HCT116 (cell line): ENCODE measurements around the gene CCDC87. TPM values are rescaled to one million over a fixed set of nuclear protein-coding genes. Genes with fewer than 3 reads are reported as not detected.

ENCODE experiments used
- ATAC-seq: fragments of 200-7000 bp; cut with Tn5 transposase; 2 replicates; pipeline ENCODE4 v1.9.1; 2020; ENCODE audit warnings: mild to moderate bottlenecking, moderate library complexity
- BruUV-seq: library from RNA; stranded (reverse); fragments of 400-500 nt; replicated peaks from 2 replicates; lab custom pipeline; 2021; lab: Mats Ljungman, UMichigan
- CTCF ChIA-PET: fragments of 300-600 bp; sonication (Branson Sonifier 250); formaldehyde crosslinking; loops from one replicate; lab custom pipeline; 2021; ENCODE audit warnings: antibody characterized with exemption; lab: Charles Lee
- POLR2A ChIA-PET: fragments of 300-600, 350-600 bp; sonication (Branson Sonifier 250); formaldehyde crosslinking; loops from one replicate; lab custom pipeline; 2021; ENCODE audit warnings: antibody characterized with exemption; lab: Charles Lee
- RAD21 ChIA-PET, 2 experiments: fragments of 300-600 bp; sonication (Branson Sonifier 250); formaldehyde crosslinking; loops; one replicate each; lab custom pipeline; 2023; ENCODE audit warnings: low total read pairs in 2 of 2; ENCODE audit not compliant: uncharacterized antibody in 2 of 2, unreplicated experiment in 2 of 2, low non-redundant PET in 1 of 2; lab: Charles Lee
- DNase-seq: peaks from one replicate; pipeline ENCODE4 v3.0.0-alpha.2; 2010; ENCODE audit warnings: low read depth, low spot score
- H2AFZ ChIP-seq: fragments of 200-600 bp; shearing (Covaris generic), sonication (generic); 2 replicates; pipeline ENCODE4 v1.6.1; 2017; ENCODE audit warnings: low read depth, mixed run types, mixed read lengths, antibody characterized with exemption, low read length; ENCODE audit not compliant: poor library complexity, severe bottlenecking
- H3K27ac ChIP-seq: 2 replicates; pipeline ENCODE4 v1.5.1; 2012; ENCODE audit warnings: low read depth, low read length
- H3K27me3 ChIP-seq: fragments of 200-600 bp; sonication (generic); 2 replicates; pipeline ENCODE4 v1.6.1; 2016; ENCODE audit warnings: mixed run types, low read length, mixed read lengths; ENCODE audit not compliant: insufficient read depth
- H3K36me3 ChIP-seq, 2 experiments: fragments of 200-500 bp in 1 of 2; fragments of 200-600 bp in 1 of 2; sonication (Bioruptor generic) in 1 of 2; sonication (generic) in 1 of 2; 2 replicates each; pipeline versions ENCODE4 v1.5.1 to v1.6.1; 2014 to 2016; ENCODE audit warnings: low read length in 2 of 2, inconsistent platforms in 1 of 2, mixed read lengths in 1 of 2, mixed run types in 1 of 2; ENCODE audit not compliant: insufficient read depth in 2 of 2, control insufficient read depth in 1 of 2
- H3K4me1 ChIP-seq, 2 experiments: fragments of 200-600 bp in 1 of 2; sonication (generic) in 1 of 2; 2 replicates each; pipeline versions ENCODE4 v1.5.1 to v1.6.1; 2012 to 2017; ENCODE audit warnings: low read length in 2 of 2, inconsistent platforms in 1 of 2, mild to moderate bottlenecking in 1 of 2, mixed read lengths in 1 of 2, mixed run types in 1 of 2, moderate library complexity in 1 of 2; ENCODE audit not compliant: insufficient read depth in 2 of 2, control insufficient read depth in 1 of 2
- H3K4me2 ChIP-seq: fragments of 200-600 bp; sonication (generic); 2 replicates; pipeline ENCODE4 v1.6.1; 2017; ENCODE audit warnings: mixed run types, low read length, mixed read lengths
- H3K4me3 ChIP-seq, 2 experiments: fragments of 200-600 bp in 1 of 2; sonication (generic) in 1 of 2; replicated peaks in 1 of 2; 2 replicates each; pipeline ENCODE4 v1.5.1; 2011 to 2016; ENCODE audit warnings: low read length in 2 of 2, control low read depth in 1 of 2, low read depth in 1 of 2, mild to moderate bottlenecking in 1 of 2, mixed read lengths in 1 of 2, mixed run types in 1 of 2
- H3K79me2 ChIP-seq: fragments of 200-600 bp; sonication (generic); 2 replicates; pipeline ENCODE4 v1.6.1; 2017; ENCODE audit warnings: mild to moderate bottlenecking, mixed run types, low read length, moderate library complexity, mixed read lengths; ENCODE audit not compliant: insufficient read depth
- H3K9ac ChIP-seq: fragments of 200-600 bp; sonication (generic); 2 replicates; pipeline ENCODE4 v1.6.1; 2016; ENCODE audit warnings: low read length, mixed read lengths
- H3K9me2 ChIP-seq: fragments of 200-600 bp; sonication (generic), shearing (Covaris generic); 2 replicates; pipeline ENCODE4 v1.6.1; 2017; ENCODE audit warnings: mixed run types, mild to moderate bottlenecking, moderate library complexity; ENCODE audit not compliant: insufficient read depth
- H3K9me3 ChIP-seq, 2 experiments: fragments of 200-500 bp in 1 of 2; fragments of 200-600 bp in 1 of 2; sonication (Bioruptor generic) in 1 of 2; sonication (generic) in 1 of 2; 2 replicates each; pipeline ENCODE4 v1.6.1; 2014 to 2017; ENCODE audit warnings: low read length in 2 of 2, mixed read lengths in 2 of 2, inconsistent platforms in 1 of 2, low read depth in 1 of 2, mild to moderate bottlenecking in 1 of 2, mixed run types in 1 of 2, moderate library complexity in 1 of 2; ENCODE audit not compliant: control insufficient read depth in 1 of 2, insufficient read depth in 1 of 2
- H4K20me1 ChIP-seq: fragments of 200-600 bp; sonication (generic), shearing (Covaris generic); 2 replicates; pipeline ENCODE4 v1.6.1; 2017; ENCODE audit warnings: mixed run types, mild to moderate bottlenecking, moderate library complexity; ENCODE audit not compliant: insufficient read depth
- CTCF ChIP-seq, 3 experiments: fragments of 200-600 bp in 1 of 3; sonication (generic) in 1 of 3; IDR thresholded peaks in 2 of 3; conservative IDR thresholded peaks in 1 of 3; 2 replicates each; pipeline ENCODE4 v1.5.1; 2012 to 2017; ENCODE audit warnings: low read depth in 2 of 3, low read length in 2 of 3, antibody characterized with exemption in 1 of 3, borderline replicate concordance in 1 of 3, control low read depth in 1 of 3, mild to moderate bottlenecking in 1 of 3, mixed read lengths in 1 of 3, mixed run types in 1 of 3, moderate library complexity in 1 of 3; ENCODE audit not compliant: insufficient read depth in 1 of 3
- EGR1 ChIP-seq: IDR thresholded peaks from 2 replicates; pipeline ENCODE4 v1.6.1; 2012; ENCODE audit warnings: low read depth
- ELF1 ChIP-seq: IDR thresholded peaks from 2 replicates; pipeline ENCODE4 v1.6.1; 2012; ENCODE audit warnings: low read depth, borderline replicate concordance
- EZH2phosphoT487 ChIP-seq: fragments of 200-600 bp; IDR thresholded peaks from 2 replicates; pipeline ENCODE4 v1.6.1; 2018; ENCODE audit warnings: antibody characterized with exemption, borderline replicate concordance
- FOSL1 ChIP-seq: IDR thresholded peaks from 2 replicates; pipeline ENCODE4 v1.6.1; 2012; ENCODE audit warnings: low read depth
- MAX ChIP-seq: IDR thresholded peaks from 2 replicates; pipeline ENCODE4 v1.6.1; 2012
- POLR2A ChIP-seq: IDR thresholded peaks from 2 replicates; pipeline ENCODE4 v1.7.0; 2011; ENCODE audit warnings: borderline replicate concordance; ENCODE audit not compliant: insufficient read depth, insufficient read length; ENCODE audit errors: extremely low read depth
- POLR2AphosphoS5 ChIP-seq: IDR thresholded peaks from 2 replicates; pipeline ENCODE4 v1.6.1; 2011; ENCODE audit warnings: mild to moderate bottlenecking, low read depth, low read length, moderate library complexity
- SIN3A ChIP-seq: IDR thresholded peaks from 2 replicates; pipeline ENCODE4 v1.6.1; 2012; ENCODE audit warnings: low read depth
- SP1 ChIP-seq: IDR thresholded peaks from 2 replicates; pipeline ENCODE4 v1.6.1; 2012; ENCODE audit warnings: low read depth
- YY1 ChIP-seq: IDR thresholded peaks from 2 replicates; pipeline ENCODE4 v1.6.1; 2011; ENCODE audit warnings: low read length, low read depth, moderate library complexity, mild to moderate bottlenecking; ENCODE audit not compliant: insufficient replicate concordance; ENCODE audit errors: extremely low read depth
- intact Hi-C: fragments of 100-400 bp; cut with micrococcal nuclease; formaldehyde crosslinking; loops from 2 replicates; pipeline ENCODE4 v1.10.0; 2022
- total RNA-seq: library from RNA; stranded (reverse); gene quantifications from one replicate; pipeline ENCODE4 v1.2.1, GENCODE V29; 2021; ENCODE audit not compliant: unreplicated experiment

Gene CCDC87
- total RNA-seq, 1 experiment from 2014 or later = 0.39 TPM

GRCh38 chr11:66638177-66639065 lies 45.6 kb upstream of the CCDC87 start, which contains the start of gene RBM4:
Gene RBM4 (plus strand): TSS chr11:66638703. CDS start chr11:66639712, 1,009 bp downstream.
- Histone ChIP-seq H3K9me3 (no peaks in the 10 kb centered on the region), H3K9ac (peak within 1 kb of the TSS; percentile 92), H3K4me3 (peak within 1 kb of the TSS; percentile 82 to 89), H3K4me1 (peaks cover 4 to 29% of the 10 kb centered on the region in 2 experiments), H3K36me3 (peaks cover 35 to 49% of the 10 kb centered on the region in 2 experiments), H3K9me2 (no peaks in the 10 kb centered on the region), H3K79me2 (peaks cover 98% of the 10 kb centered on the region), H3K4me2 (peak within 1 kb of the TSS; percentile 83), H4K20me1 (peaks cover 46% of the 10 kb centered on the region), H3K27ac (peak within 1 kb of the TSS; percentile 72), H3K27me3 (no peaks in the 10 kb centered on the region), H2AFZ (no peak within 1 kb of the TSS)
- DNase-seq = peak; percentile 100
- no TSS peak for BruUV-seq
- POLR2A ChIA-PET = interaction anchor here (0.7 to 3.8 kb wide), 17 partner anchors 9 to 326 kb away, joined by 3 to 36 read pairs (median 4); partner anchors contain the start of genes CCDC87, CCS, DPP3 and PELI3
- ATAC-seq = peak; percentile 95
- TF ChIP-seq ELF1 = no peak
- TF ChIP-seq EGR1 = 0 out of 2 replicates have a peak, but pooled peaks have one; percentile 41
- TF ChIP-seq POLR2AphosphoS5 = peak; percentile 94
- no peak for TF ChIP-seq CTCF (IDR thresholded peaks at IDR 0.05 in 2 of 3, conservative IDR thresholded peaks at IDR 0.05 in 1 of 3; ENCODE audit: borderline replicate concordance in 1 of 3, insufficient read depth in 1 of 3, low read depth in 2 of 3, low read length in 2 of 3)
- TF ChIP-seq MAX = peak; percentile 91
- TF ChIP-seq YY1 = peak; percentile 94
- peak; percentile 97 for TF ChIP-seq SP1
- TF ChIP-seq SIN3A = peak; percentile 82
- TF ChIP-seq POLR2A = peak; percentile 68
- no peak for TF ChIP-seq EZH2phosphoT487
- no peak for TF ChIP-seq FOSL1
- CTCF ChIA-PET = interaction anchor here (1.0 to 1.7 kb wide), 4 partner anchors 22 to 220 kb away, joined by 3 to 5 read pairs (median 4); partner anchors contain the start of genes CCDC87, CCS and RBM14
- RAD21 ChIA-PET = interaction anchor here in 1 of 2 experiments (0.6 kb wide), 1 partner anchor 113 kb away, joined by 3 read pairs; no protein-coding TSS in a partner anchor
- intact Hi-C loops = loop anchor here (1.0 kb wide), 1 partner anchor 22 kb away; the partner anchor contains the start of gene RBM14
